SK-N-MC (cell line): ENCODE measurements around the gene CLK1.

Experiments
- EZH2 ChIP-seq: fragments of 200-600 bp; sonication (generic); IDR thresholded peaks from one replicate; pipeline ENCODE4 v1.6.1; 2017; ENCODE audit warnings: antibody characterized with exemption
- FOXP2 ChIP-seq: optimal IDR thresholded peaks from 2 replicates; pipeline ENCODE3; 2011; ENCODE audit warnings: mild to moderate bottlenecking, moderate library complexity; ENCODE audit not compliant: insufficient read depth; ENCODE audit errors: extremely low read length, control extremely low read depth
- POLR2AphosphoS5 ChIP-seq: IDR thresholded peaks from 2 replicates; pipeline ENCODE4 v1.6.1; 2012; ENCODE audit warnings: mild to moderate bottlenecking, low read depth, low read length, borderline replicate concordance

- no peak for TF ChIP-seq EZH2
- no peak for TF ChIP-seq POLR2AphosphoS5
- no peak for TF ChIP-seq FOXP2
Observed at GRCh38 chr2:200814917-200815316, 49.5 kb downstream of the CLK1 start.
